Smooth muscle cell (in vitro differentiated cells): Measurements from ENCODE around the gene SLC39A3. TPM values are rescaled to one million over a fixed set of nuclear protein-coding genes. Genes with fewer than 3 reads are reported as not detected.

Experiments
- DNase-seq: peaks from one replicate; lab custom pipeline; 2025; ENCODE audit not compliant: unreplicated experiment; lab: John Stamatoyannopoulos, UW
- H2AFZ ChIP-seq: fragments of 200-600 bp; sonication (generic); 2 replicates; pipeline ENCODE4 v1.6.0; 2016; ENCODE audit warnings: antibody characterized with exemption, low read depth, mild to moderate bottlenecking
- H3F3A ChIP-seq: fragments of 200-600 bp; sonication (generic); 2 replicates; pipeline ENCODE4 v1.6.0; 2017; ENCODE audit warnings: antibody characterized with exemption, low read depth
- H3K27ac ChIP-seq: fragments of 200-600 bp; sonication (generic); 2 replicates; pipeline ENCODE4 v1.5.1; 2016; ENCODE audit warnings: low read depth, mild to moderate bottlenecking
- H3K27me3 ChIP-seq: fragments of 200-600 bp; sonication (generic); 2 replicates; pipeline ENCODE4 v1.6.1; 2016; ENCODE audit warnings: low read depth, mild to moderate bottlenecking
- H3K36me3 ChIP-seq: fragments of 200-600 bp; sonication (generic); 2 replicates; pipeline ENCODE4 v1.5.1; 2016; ENCODE audit warnings: low read depth
- H3K4me1 ChIP-seq: fragments of 200-600 bp; sonication (generic); 2 replicates; pipeline ENCODE4 v1.5.1; 2016; ENCODE audit warnings: low read depth
- H3K4me2 ChIP-seq: fragments of 200-600 bp; sonication (generic); 2 replicates; pipeline ENCODE4 v1.6.0; 2016; ENCODE audit warnings: mild to moderate bottlenecking
- H3K4me3 ChIP-seq: fragments of 200-600 bp; sonication (generic); 2 replicates; pipeline ENCODE4 v1.5.1; 2016; ENCODE audit warnings: mild to moderate bottlenecking
- H3K79me2 ChIP-seq: fragments of 200-600 bp; sonication (generic); 2 replicates; pipeline ENCODE4 v1.6.0; 2016; ENCODE audit warnings: low read depth, mild to moderate bottlenecking
- H3K9ac ChIP-seq: fragments of 200-600 bp; sonication (generic); 2 replicates; pipeline ENCODE4 v1.6.0; 2016; ENCODE audit warnings: low read depth
- H3K9me3 ChIP-seq: fragments of 200-600 bp; sonication (generic); replicated peaks from 2 replicates; pipeline ENCODE4 v1.5.1; 2016; ENCODE audit warnings: low read depth
- H4K20me1 ChIP-seq: fragments of 200-600 bp; sonication (generic); 2 replicates; pipeline ENCODE4 v1.6.0; 2016; ENCODE audit warnings: low read depth
- WGBS: methylation state at CpG from one replicate; pipeline ENCODE4 v1.1.7; 2016; ENCODE audit warnings: low lambda C conversion rate; 5-methylcytosine and 5-hydroxymethylcytosine counted together
- polyA plus RNA-seq: library from polyadenylated mRNA; unstranded; fragments of >200 nt; fragmentation: Nextera tagmentation; extraction: Ambion mirVana; gene quantifications from 2 replicates; pipeline ENCODE4 v1.2.1, GENCODE V29; 2016
- total RNA-seq: library from RNA; depleted of rRNA; stranded (reverse); fragments of >200 nt; gene quantifications from 2 replicates; pipeline ENCODE4 v1.2.3, GENCODE V29; 2014
- TF ChIP-seq, protein P1 (sequence below): fragments of 200-600 bp; sonication (generic); IDR thresholded peaks from 2 replicates; pipeline ENCODE4 v1.5.1; 2017; ENCODE audit warnings: borderline replicate concordance, mild to moderate bottlenecking, antibody characterized with exemption; ENCODE audit not compliant: insufficient read depth, poor library complexity, severe bottlenecking

SLC39A3 gene
- total and polyA plus RNA-seq, 2 experiments from 2014 or later = 24.2 to 46.1 TPM

DNA sequence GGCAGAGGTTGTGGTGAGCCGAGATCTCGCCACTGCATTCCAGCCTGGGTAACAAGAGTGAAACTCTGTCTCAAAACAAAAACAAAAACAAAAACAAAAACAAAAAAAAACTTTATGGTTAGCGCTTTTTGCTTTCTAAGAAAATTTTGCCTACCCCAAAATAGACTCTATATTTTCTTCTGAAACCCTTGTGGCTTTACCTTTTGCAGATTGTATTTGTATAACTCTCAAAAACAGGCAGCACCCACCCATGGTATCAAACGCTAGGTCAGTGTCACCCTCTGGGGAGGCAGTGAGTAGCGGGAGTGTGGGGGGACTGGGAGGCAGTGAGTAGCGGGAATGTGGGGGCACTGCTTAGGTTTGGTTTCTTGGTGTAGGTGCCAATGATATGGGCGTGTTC, 7.5 kb upstream of the SLC39A3 start:
- no peak for DNase-seq
- H3K36me3 ChIP-seq = no peaks in the 10 kb centered on the region
- WGBS = 87% methylated on average over 7 of the region's 7 CpGs
- no peak overlapping the region for H3K27ac ChIP-seq
- H3K9ac ChIP-seq = no peak overlapping the region
- TF ChIP-seq, protein P1, sequence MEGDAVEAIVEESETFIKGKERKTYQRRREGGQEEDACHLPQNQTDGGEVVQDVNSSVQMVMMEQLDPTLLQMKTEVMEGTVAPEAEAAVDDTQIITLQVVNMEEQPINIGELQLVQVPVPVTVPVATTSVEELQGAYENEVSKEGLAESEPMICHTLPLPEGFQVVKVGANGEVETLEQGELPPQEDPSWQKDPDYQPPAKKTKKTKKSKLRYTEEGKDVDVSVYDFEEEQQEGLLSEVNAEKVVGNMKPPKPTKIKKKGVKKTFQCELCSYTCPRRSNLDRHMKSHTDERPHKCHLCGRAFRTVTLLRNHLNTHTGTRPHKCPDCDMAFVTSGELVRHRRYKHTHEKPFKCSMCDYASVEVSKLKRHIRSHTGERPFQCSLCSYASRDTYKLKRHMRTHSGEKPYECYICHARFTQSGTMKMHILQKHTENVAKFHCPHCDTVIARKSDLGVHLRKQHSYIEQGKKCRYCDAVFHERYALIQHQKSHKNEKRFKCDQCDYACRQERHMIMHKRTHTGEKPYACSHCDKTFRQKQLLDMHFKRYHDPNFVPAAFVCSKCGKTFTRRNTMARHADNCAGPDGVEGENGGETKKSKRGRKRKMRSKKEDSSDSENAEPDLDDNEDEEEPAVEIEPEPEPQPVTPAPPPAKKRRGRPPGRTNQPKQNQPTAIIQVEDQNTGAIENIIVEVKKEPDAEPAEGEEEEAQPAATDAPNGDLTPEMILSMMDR = no peak
- no peaks in the 10 kb centered on the region for H3K4me1 ChIP-seq
- H3K4me2 ChIP-seq = no peak overlapping the region
- peaks cover 6% of the 10 kb centered on the region for H3K27me3 ChIP-seq
- H3F3A ChIP-seq = no peaks in the 10 kb centered on the region
- H3K9me3 ChIP-seq = no peaks in the 10 kb centered on the region
- no peaks in the 10 kb centered on the region for H4K20me1 ChIP-seq
- H3K4me3 ChIP-seq = no peak overlapping the region
- no peaks in the 10 kb centered on the region for H3K79me2 ChIP-seq
- H2AFZ ChIP-seq = no peak overlapping the region

GRCh38 chr19:2744113-2744512, 4.3 kb upstream of the SLC39A3 start:
- no peaks in the 10 kb centered on the region for H3K4me1 ChIP-seq
- H3K27ac ChIP-seq = no peak overlapping the region
- H2AFZ ChIP-seq = no peak overlapping the region
- H3K9ac ChIP-seq = no peak overlapping the region
- H4K20me1 ChIP-seq = no peaks in the 10 kb centered on the region
- H3K27me3 ChIP-seq = peaks cover 6% of the 10 kb centered on the region
- no peak for DNase-seq
- TF ChIP-seq, protein P1 = no peak
- H3F3A ChIP-seq = no peaks in the 10 kb centered on the region
- no peak overlapping the region for H3K4me3 ChIP-seq
- H3K4me2 ChIP-seq = no peak overlapping the region
- WGBS = 43% methylated on average over 4 of the region's 4 CpGs
- no peaks in the 10 kb centered on the region for H3K79me2 ChIP-seq
- H3K9me3 ChIP-seq = no peaks in the 10 kb centered on the region
- no peaks in the 10 kb centered on the region for H3K36me3 ChIP-seq

- H3K4me2 ChIP-seq = no peak overlapping the region
- no peak overlapping the region for H3K9ac ChIP-seq
- H2AFZ ChIP-seq = no peak overlapping the region
- no peaks in the 10 kb centered on the region for H4K20me1 ChIP-seq
- H3K4me3 ChIP-seq = no peak overlapping the region
- no peaks in the 10 kb centered on the region for H3K36me3 ChIP-seq
- TF ChIP-seq, protein P1 = no peak
- peaks cover 6% of the 10 kb centered on the region for H3K27me3 ChIP-seq
- H3K9me3 ChIP-seq = no peaks in the 10 kb centered on the region
- H3K4me1 ChIP-seq = no peaks in the 10 kb centered on the region
- no peak for DNase-seq
- H3F3A ChIP-seq = no peaks in the 10 kb centered on the region
- H3K27ac ChIP-seq = no peak overlapping the region
- no peaks in the 10 kb centered on the region for H3K79me2 ChIP-seq
- 77% methylated on average over 8 of the region's 8 CpGs for WGBS
Observed at GRCh38 chr19:2743099-2743498, 3.3 kb upstream of the SLC39A3 start.

GRCh38 chr19:2740314-2740656, 468 bp upstream of the SLC39A3 start:
- Histone ChIP-seq H2AFZ (no peak overlapping the region), H3K4me1 (no peaks in the 10 kb centered on the region), H4K20me1 (no peaks in the 10 kb centered on the region), H3F3A (no peaks in the 10 kb centered on the region), H3K4me3 (no peak overlapping the region), H3K79me2 (no peaks in the 10 kb centered on the region), H3K36me3 (peaks cover 4% of the 10 kb centered on the region), H3K27ac (no peak overlapping the region), H3K9ac (no peak overlapping the region), H3K9me3 (no peaks in the 10 kb centered on the region), H3K4me2 (no peak overlapping the region), H3K27me3 (peaks cover 4% of the 10 kb centered on the region)
- no peak for DNase-seq
- TF ChIP-seq, protein P1 = no peak
- 53% methylated on average over 13 of the region's 13 CpGs for WGBS
